Vagina (tissue), 2 donors: ENCODE data around the gene AP2A1. TPM values are rescaled to one million over a fixed set of nuclear protein-coding genes. Genes with fewer than 3 reads are reported as not detected.

Experiments used
- DNase-seq, 2 donors: peaks; one replicate each; pipeline ENCODE4 v3.0.0-alpha.2; 2017; ENCODE audit errors: extremely low spot score in 2 of 2
- H3K27ac ChIP-seq: fragments of 200-600 bp; sonication (generic); one replicate; pipeline ENCODE4 v1.5.1; 2019
- H3K27me3 ChIP-seq: fragments of 200-600 bp; sonication (generic); one replicate; pipeline ENCODE4 v1.5.1; 2019
- H3K36me3 ChIP-seq, 2 donors: fragments of 200-600 bp; sonication (generic); one replicate each; pipeline ENCODE4 v1.5.1; 2017 to 2019
- H3K4me1 ChIP-seq: fragments of 200-600 bp; sonication (generic); one replicate; pipeline ENCODE4 v1.5.1; 2019
- H3K4me3 ChIP-seq, 2 donors: fragments of 200-600 bp; sonication (generic); 1 replicate in 1 of 2; 2 replicates in 1 of 2; pipeline ENCODE4 v1.5.1; 2016 to 2019
- H3K9me3 ChIP-seq: fragments of 200-600 bp; sonication (generic); one replicate; pipeline ENCODE4 v1.5.1; 2019
- POLR2A ChIP-seq, 2 donors: fragments of 450-650 bp; IDR thresholded peaks; one replicate each; pipeline ENCODE4 v1.6.1; 2017; ENCODE audit warnings: antibody characterized with exemption in 2 of 2, mild to moderate bottlenecking in 2 of 2, moderate library complexity in 2 of 2
- POLR2AphosphoS5 ChIP-seq, 2 donors: sonication (generic); formaldehyde crosslinking; IDR thresholded peaks; one replicate each; pipeline ENCODE4 v1.9.0; 2017; ENCODE audit warnings: antibody characterized with exemption in 2 of 2, mild to moderate bottlenecking in 2 of 2, low read depth in 1 of 2; ENCODE audit not compliant: insufficient read depth in 1 of 2
- intact Hi-C: fragments of 100-400 bp; cut with DNase I; formaldehyde crosslinking; loops from one replicate; pipeline ENCODE4 v1.15.1; 2023
- total RNA-seq: library from RNA; depleted of rRNA; stranded (reverse); fragments of >200 nt; gene quantifications from one replicate; pipeline ENCODE4 v1.2.3, GENCODE V29; 2016
- TF ChIP-seq, protein P1 (sequence below), 3 experiments: fragments of 450-650 bp in 2 of 3; fragments of 200-600 bp in 1 of 3; sonication (generic) in 1 of 3; IDR thresholded peaks; one replicate each; pipeline ENCODE4 v1.5.1; 2017 to 2019; ENCODE audit warnings: antibody characterized with exemption in 3 of 3, mild to moderate bottlenecking in 2 of 3, moderate library complexity in 2 of 3

Gene AP2A1
- total RNA-seq, 1 donor from 2014 or later, result 80.8 TPM

DNA sequence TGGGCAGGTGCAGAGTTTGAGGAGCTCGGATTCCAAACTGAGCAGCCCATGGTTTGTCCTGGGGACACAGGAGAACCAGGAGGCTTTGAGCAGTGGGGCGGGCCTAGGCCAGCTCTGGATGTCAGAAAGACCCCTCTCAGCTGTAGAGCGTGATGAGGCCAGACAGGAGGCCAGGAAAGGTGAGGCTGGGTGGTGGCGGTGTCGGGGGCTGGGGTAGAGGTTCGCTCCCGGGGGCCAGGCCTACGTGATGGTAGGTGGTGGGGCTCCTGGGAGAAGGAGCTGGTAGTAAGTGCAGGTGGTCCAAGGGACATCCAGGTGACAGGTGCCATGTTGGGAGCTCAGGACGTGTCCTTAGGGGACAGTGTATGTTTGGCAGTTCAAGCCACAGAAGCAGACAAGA, 70.6 kb downstream of the AP2A1 start:
- TF ChIP-seq POLR2A (IDR thresholded peaks at IDR 0.05), result no peak
- TF ChIP-seq, protein P1, sequence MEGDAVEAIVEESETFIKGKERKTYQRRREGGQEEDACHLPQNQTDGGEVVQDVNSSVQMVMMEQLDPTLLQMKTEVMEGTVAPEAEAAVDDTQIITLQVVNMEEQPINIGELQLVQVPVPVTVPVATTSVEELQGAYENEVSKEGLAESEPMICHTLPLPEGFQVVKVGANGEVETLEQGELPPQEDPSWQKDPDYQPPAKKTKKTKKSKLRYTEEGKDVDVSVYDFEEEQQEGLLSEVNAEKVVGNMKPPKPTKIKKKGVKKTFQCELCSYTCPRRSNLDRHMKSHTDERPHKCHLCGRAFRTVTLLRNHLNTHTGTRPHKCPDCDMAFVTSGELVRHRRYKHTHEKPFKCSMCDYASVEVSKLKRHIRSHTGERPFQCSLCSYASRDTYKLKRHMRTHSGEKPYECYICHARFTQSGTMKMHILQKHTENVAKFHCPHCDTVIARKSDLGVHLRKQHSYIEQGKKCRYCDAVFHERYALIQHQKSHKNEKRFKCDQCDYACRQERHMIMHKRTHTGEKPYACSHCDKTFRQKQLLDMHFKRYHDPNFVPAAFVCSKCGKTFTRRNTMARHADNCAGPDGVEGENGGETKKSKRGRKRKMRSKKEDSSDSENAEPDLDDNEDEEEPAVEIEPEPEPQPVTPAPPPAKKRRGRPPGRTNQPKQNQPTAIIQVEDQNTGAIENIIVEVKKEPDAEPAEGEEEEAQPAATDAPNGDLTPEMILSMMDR (IDR thresholded peaks at IDR 0.05), result no peak
- TF ChIP-seq POLR2AphosphoS5 (IDR thresholded peaks at IDR 0.05; ENCODE audit: insufficient read depth in 1 of 2, low read depth in 1 of 2), result no peak
- no peak for DNase-seq
- no peak overlapping the region for H3K4me3 ChIP-seq
- intact Hi-C loops, result no loop called here
- H3K36me3 ChIP-seq, result peaks cover 3 to 58% of the 10 kb centered on the region in 2 donors
- no peaks in the 10 kb centered on the region for H3K4me1 ChIP-seq
- H3K9me3 ChIP-seq, result no peaks in the 10 kb centered on the region
- no peak overlapping the region for H3K27ac ChIP-seq
- H3K27me3 ChIP-seq, result no peaks in the 10 kb centered on the region

- DNase-seq, result no peak
- H3K4me1 ChIP-seq, result no peaks in the 10 kb centered on the region
- no peak for TF ChIP-seq POLR2A (IDR thresholded peaks at IDR 0.05)
- TF ChIP-seq POLR2AphosphoS5 (IDR thresholded peaks at IDR 0.05; ENCODE audit: insufficient read depth in 1 of 2, low read depth in 1 of 2), result no peak
- TF ChIP-seq, protein P1 (IDR thresholded peaks at IDR 0.05), result no peak
- H3K27ac ChIP-seq, result no peak overlapping the region
- no peaks in the 10 kb centered on the region for H3K9me3 ChIP-seq
- no peak overlapping the region for H3K4me3 ChIP-seq
- no peaks in the 10 kb centered on the region for H3K27me3 ChIP-seq
- H3K36me3 ChIP-seq, result peaks cover 0 to 43% of the 10 kb centered on the region in 2 donors
- intact Hi-C loops, result no loop called here
These were observed 72.2 kb downstream of the AP2A1 start for GRCh38 chr19:49838885-49839588.

GRCh38 chr19:49839713-49840112, 72.9 kb downstream of the AP2A1 start:
- peaks cover 0 to 36% of the 10 kb centered on the region in 2 donors for H3K36me3 ChIP-seq
- intact Hi-C loops, result loop anchor here (10.0 kb wide), 1 partner anchor 65 kb away; no protein-coding TSS in a partner anchor
- no peak overlapping the region for H3K4me3 ChIP-seq
- no peak overlapping the region for H3K27ac ChIP-seq
- no peaks in the 10 kb centered on the region for H3K4me1 ChIP-seq
- no peaks in the 10 kb centered on the region for H3K9me3 ChIP-seq
- no peak for DNase-seq
- no peak for TF ChIP-seq POLR2A (IDR thresholded peaks at IDR 0.05)
- TF ChIP-seq, protein P1 (IDR thresholded peaks at IDR 0.05), result no peak
- no peak for TF ChIP-seq POLR2AphosphoS5 (IDR thresholded peaks at IDR 0.05; ENCODE audit: insufficient read depth in 1 of 2, low read depth in 1 of 2)
- H3K27me3 ChIP-seq, result no peaks in the 10 kb centered on the region

DNA sequence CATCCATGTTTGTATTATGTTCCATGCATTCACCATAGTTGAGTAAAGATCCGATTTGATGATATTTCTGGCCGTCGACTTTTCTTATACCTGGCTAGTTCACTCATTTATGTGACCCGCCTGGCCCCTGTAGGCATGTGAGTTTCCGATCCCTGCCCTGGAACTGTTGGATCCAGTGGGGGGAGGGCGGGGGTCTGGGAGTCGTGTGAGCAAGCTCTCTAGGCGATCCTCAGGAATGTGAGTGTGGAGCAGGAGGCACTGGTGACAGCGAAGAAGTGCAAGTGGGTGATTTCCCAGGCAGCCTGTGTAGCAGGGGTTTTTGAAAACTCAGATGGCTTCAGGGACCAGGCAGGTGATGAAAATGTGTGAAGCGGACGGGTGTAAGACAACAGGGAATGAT, 73.5 kb downstream of the AP2A1 start:
- peaks cover 0 to 30% of the 10 kb centered on the region in 2 donors for H3K36me3 ChIP-seq
- no peaks in the 10 kb centered on the region for H3K4me1 ChIP-seq
- no peaks in the 10 kb centered on the region for H3K9me3 ChIP-seq
- no peaks in the 10 kb centered on the region for H3K27me3 ChIP-seq
- no peak for DNase-seq
- H3K27ac ChIP-seq, result no peak overlapping the region
- TF ChIP-seq, protein P1 (IDR thresholded peaks at IDR 0.05), result no peak
- TF ChIP-seq POLR2AphosphoS5 (IDR thresholded peaks at IDR 0.05; ENCODE audit: insufficient read depth in 1 of 2, low read depth in 1 of 2) (no peak), POLR2A (IDR thresholded peaks at IDR 0.05) (no peak)
- no peak overlapping the region for H3K4me3 ChIP-seq
- intact Hi-C loops, result loop anchor here (10.0 kb wide), 1 partner anchor 66 kb away; no protein-coding TSS in a partner anchor

GRCh38 chr19:49840736-49841249, 74.0 kb downstream of the AP2A1 start:
- Histone ChIP-seq H3K27me3 (no peaks in the 10 kb centered on the region), H3K4me3 (no peak overlapping the region), H3K36me3 (peaks cover 0 to 25% of the 10 kb centered on the region in 2 donors), H3K27ac (no peak overlapping the region), H3K9me3 (no peaks in the 10 kb centered on the region), H3K4me1 (no peaks in the 10 kb centered on the region)
- DNase-seq, result no peak
- intact Hi-C loops, result loop anchor here (10.0 kb wide), 1 partner anchor 66 kb away; no protein-coding TSS in a partner anchor
- TF ChIP-seq, protein P1 (IDR thresholded peaks at IDR 0.05), result no peak
- no peak for TF ChIP-seq POLR2AphosphoS5 (IDR thresholded peaks at IDR 0.05; ENCODE audit: insufficient read depth in 1 of 2, low read depth in 1 of 2)
- TF ChIP-seq POLR2A (IDR thresholded peaks at IDR 0.05), result no peak
